Karpas-422 (cell line): ENCODE measurements around the gene ADGRD1. TPM values are rescaled to one million over a fixed set of nuclear protein-coding genes. Genes with fewer than 3 reads are reported as not detected.

ENCODE experiments used
- DNase-seq: peaks from one replicate; pipeline ENCODE4 v3.0.0-alpha.2; 2015
- H2AFZ ChIP-seq: fragments of 200-600 bp; sonication (generic); 2 replicates; pipeline ENCODE4 v1.6.1; 2014; ENCODE audit warnings: antibody characterized with exemption, low read length, mixed read lengths
- H3K27ac ChIP-seq: fragments of 200-600 bp; sonication (generic); 2 replicates; pipeline ENCODE4 v1.5.1; 2014; ENCODE audit warnings: mild to moderate bottlenecking, low read length, moderate library complexity
- H3K27me3 ChIP-seq: fragments of 200-600 bp; sonication (generic); 2 replicates; pipeline ENCODE4 v1.6.1; 2014; ENCODE audit warnings: low read length, mixed read lengths
- H3K36me3 ChIP-seq: fragments of 200-600 bp; sonication (generic); 2 replicates; pipeline ENCODE4 v1.6.1; 2014; ENCODE audit warnings: low read length, mixed read lengths; ENCODE audit not compliant: insufficient read depth
- H3K4me1 ChIP-seq: fragments of 200-600 bp; sonication (generic); 2 replicates; pipeline ENCODE4 v1.6.1; 2014; ENCODE audit warnings: mild to moderate bottlenecking, low read length, mixed read lengths
- H3K4me2 ChIP-seq: fragments of 200-600 bp; sonication (generic); 2 replicates; pipeline ENCODE4 v1.6.1; 2014; ENCODE audit warnings: low read length, low read depth, mild to moderate bottlenecking; ENCODE audit not compliant: poor library complexity, severe bottlenecking
- H3K4me3 ChIP-seq: fragments of 200-600 bp; sonication (generic); 2 replicates; pipeline ENCODE4 v1.5.1; 2014; ENCODE audit warnings: mild to moderate bottlenecking, antibody characterized with exemption, low read length, mixed read lengths
- H3K79me2 ChIP-seq: fragments of 200-600 bp; sonication (generic); 2 replicates; pipeline ENCODE4 v1.6.1; 2014; ENCODE audit warnings: mild to moderate bottlenecking, low read length, mixed read lengths
- H3K9ac ChIP-seq: fragments of 200-600 bp; sonication (generic); 2 replicates; pipeline ENCODE4 v1.6.0; 2014; ENCODE audit warnings: low read length
- H3K9me2 ChIP-seq: fragments of 200-600 bp; sonication (generic), shearing (Covaris generic); replicated peaks from 2 replicates; pipeline ENCODE4 v1.6.0; 2014; ENCODE audit warnings: mild to moderate bottlenecking, low read length, moderate library complexity; ENCODE audit not compliant: insufficient read depth
- H3K9me3 ChIP-seq: fragments of 300-700, 200-600 bp; sonication (generic); 2 replicates; pipeline ENCODE4 v1.6.1; 2014; ENCODE audit warnings: low read length, mixed read lengths
- H4K20me1 ChIP-seq: fragments of 200-600 bp; sonication (generic); 2 replicates; pipeline ENCODE4 v1.6.1; 2014; ENCODE audit warnings: mild to moderate bottlenecking, antibody characterized with exemption, low read length, low read depth; ENCODE audit not compliant: insufficient read depth
- total RNA-seq: library from RNA; depleted of rRNA; stranded (reverse); fragments of >200 nt; shearing (Covaris generic); gene quantifications from 2 replicates; pipeline ENCODE4 v1.2.3, GENCODE V29; 2014; ENCODE audit warnings: low replicate concordance

Gene ADGRD1
- total RNA-seq, 1 experiment from 2014 or later = not detected

DNA sequence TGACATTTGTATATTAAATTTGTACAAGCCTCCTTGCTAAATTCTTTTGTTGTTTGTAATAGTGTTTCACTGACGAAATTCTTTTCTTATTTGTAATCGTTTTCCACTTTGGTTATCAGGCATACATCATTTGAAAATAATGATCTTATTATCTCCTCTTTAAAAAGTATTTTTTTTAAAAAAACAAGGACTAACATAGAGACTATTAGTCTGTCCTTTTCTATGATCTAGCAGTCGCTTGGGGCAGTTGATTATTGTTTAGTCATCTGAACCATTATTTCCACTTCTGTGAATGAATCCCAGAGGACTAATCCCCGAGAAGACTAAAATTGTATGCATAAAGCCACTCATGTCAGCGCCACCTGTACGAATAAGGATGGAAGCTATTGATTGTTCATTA lies 11.5 kb downstream of the ADGRD1 start:
- H3K4me2 ChIP-seq = no peak overlapping the region
- H3K36me3 ChIP-seq = no peaks in the 10 kb centered on the region
- no peaks in the 10 kb centered on the region for H3K79me2 ChIP-seq
- H3K9me3 ChIP-seq = no peaks in the 10 kb centered on the region
- no peak overlapping the region for H3K9ac ChIP-seq
- no peak overlapping the region for H3K4me3 ChIP-seq
- H4K20me1 ChIP-seq = no peaks in the 10 kb centered on the region
- peaks cover 26% of the 10 kb centered on the region for H3K4me1 ChIP-seq
- H2AFZ ChIP-seq = no peak overlapping the region
- no peak for DNase-seq
- H3K27me3 ChIP-seq = no peaks in the 10 kb centered on the region
- H3K27ac ChIP-seq = no peak overlapping the region
- no peaks in the 10 kb centered on the region for H3K9me2 ChIP-seq

DNA sequence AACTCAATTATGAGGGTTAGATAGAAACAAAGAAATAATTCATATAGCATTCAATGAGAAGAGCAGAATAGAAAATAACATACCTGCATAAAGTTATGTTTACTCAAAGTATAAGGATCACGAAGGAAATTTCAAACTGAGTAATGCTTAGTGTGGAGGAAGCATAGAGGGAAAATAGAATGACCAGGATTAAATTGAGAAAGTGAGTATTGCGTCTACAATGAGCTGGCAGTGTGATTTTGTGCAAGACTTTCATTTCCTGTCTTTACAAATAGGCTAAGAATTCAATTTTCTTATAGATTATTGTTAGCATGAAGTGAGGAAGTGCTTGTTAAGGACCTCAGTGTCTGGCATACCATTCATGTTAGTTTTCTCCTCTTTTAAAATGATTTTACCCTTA lies 12.0 kb downstream of the ADGRD1 start:
- Histone ChIP-seq H3K4me3 (no peak overlapping the region), H4K20me1 (no peaks in the 10 kb centered on the region), H3K4me2 (no peak overlapping the region), H3K27ac (no peak overlapping the region), H2AFZ (no peak overlapping the region), H3K9me2 (no peaks in the 10 kb centered on the region), H3K36me3 (no peaks in the 10 kb centered on the region), H3K79me2 (no peaks in the 10 kb centered on the region), H3K9ac (no peak overlapping the region), H3K4me1 (peaks cover 30% of the 10 kb centered on the region), H3K9me3 (no peaks in the 10 kb centered on the region), H3K27me3 (no peaks in the 10 kb centered on the region)
- DNase-seq = no peak

GRCh38 chr12:130966443-130967030 lies 12.8 kb downstream of the ADGRD1 start:
- Histone ChIP-seq H3K4me2 (no peak overlapping the region), H3K27ac (no peak overlapping the region), H3K9me3 (no peaks in the 10 kb centered on the region), H3K36me3 (no peaks in the 10 kb centered on the region), H3K9ac (no peak overlapping the region), H3K9me2 (no peaks in the 10 kb centered on the region), H3K79me2 (no peaks in the 10 kb centered on the region), H4K20me1 (no peaks in the 10 kb centered on the region), H3K4me1 (peaks cover 33% of the 10 kb centered on the region), H3K4me3 (no peak overlapping the region), H2AFZ (no peak overlapping the region), H3K27me3 (no peaks in the 10 kb centered on the region)
- no peak for DNase-seq

GRCh38 chr12:130967636-130968035 lies 13.9 kb downstream of the ADGRD1 start:
- Histone ChIP-seq H3K9me2 (no peaks in the 10 kb centered on the region), H3K9me3 (no peaks in the 10 kb centered on the region), H2AFZ (no peak overlapping the region), H3K27ac (no peak overlapping the region), H3K4me2 (no peak overlapping the region), H3K27me3 (no peaks in the 10 kb centered on the region), H3K4me3 (no peak overlapping the region), H3K79me2 (no peaks in the 10 kb centered on the region), H4K20me1 (no peaks in the 10 kb centered on the region), H3K4me1 (peaks cover 33% of the 10 kb centered on the region), H3K9ac (no peak overlapping the region), H3K36me3 (no peaks in the 10 kb centered on the region)
- DNase-seq = no peak

DNA sequence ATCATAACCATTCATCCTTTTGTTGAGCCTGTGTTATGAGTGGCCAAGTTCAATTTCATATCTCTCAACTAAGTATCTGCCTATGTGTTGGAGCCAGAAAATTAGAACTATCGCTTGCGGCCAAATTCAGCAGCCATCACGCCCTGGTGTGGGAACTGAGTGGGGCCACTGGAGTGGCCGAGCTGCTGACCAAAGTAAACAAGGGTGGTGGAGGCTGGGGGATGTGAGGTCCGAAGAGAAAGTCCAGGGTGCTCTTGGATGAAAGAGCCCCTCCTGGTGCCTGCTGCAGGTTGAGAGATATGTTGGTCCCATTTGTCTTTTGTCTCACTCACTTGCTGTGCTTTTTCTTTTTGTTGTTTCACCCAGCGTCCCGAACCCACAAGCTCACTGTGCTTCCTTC lies 14.9 kb downstream of the ADGRD1 start:
- H3K4me3 ChIP-seq = no peak overlapping the region
- H3K4me1 ChIP-seq = peaks cover 33% of the 10 kb centered on the region
- H3K79me2 ChIP-seq = no peaks in the 10 kb centered on the region
- H3K4me2 ChIP-seq = no peak overlapping the region
- no peak for DNase-seq
- H3K9ac ChIP-seq = no peak overlapping the region
- no peaks in the 10 kb centered on the region for H3K9me3 ChIP-seq
- H3K27me3 ChIP-seq = no peaks in the 10 kb centered on the region
- no peak overlapping the region for H2AFZ ChIP-seq
- no peaks in the 10 kb centered on the region for H3K36me3 ChIP-seq
- H4K20me1 ChIP-seq = no peaks in the 10 kb centered on the region
- H3K27ac ChIP-seq = no peak overlapping the region
- no peaks in the 10 kb centered on the region for H3K9me2 ChIP-seq

DNA sequence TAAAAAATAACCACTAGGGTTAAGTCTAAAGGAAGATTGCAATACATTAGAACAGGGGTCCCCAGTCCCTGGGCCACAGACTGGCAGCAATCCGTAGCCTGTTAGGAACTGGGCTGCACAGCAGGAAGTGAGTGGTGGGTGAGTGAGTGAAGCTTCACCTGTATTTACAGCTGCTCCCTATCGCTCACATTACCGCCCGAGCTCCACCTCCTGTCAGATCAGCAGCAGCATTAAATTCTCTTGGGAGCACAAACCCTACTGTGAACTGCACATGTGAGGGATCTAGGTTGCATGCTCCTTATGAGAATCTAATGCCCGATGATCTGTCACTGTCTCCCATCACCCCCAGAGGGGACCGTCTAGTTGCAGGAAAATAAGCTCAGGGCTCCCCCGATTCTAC lies 15.5 kb downstream of the ADGRD1 start:
- Histone ChIP-seq H3K4me2 (no peak overlapping the region), H3K27ac (no peak overlapping the region), H2AFZ (no peak overlapping the region), H3K79me2 (no peaks in the 10 kb centered on the region), H4K20me1 (no peaks in the 10 kb centered on the region), H3K36me3 (no peaks in the 10 kb centered on the region), H3K9me2 (no peaks in the 10 kb centered on the region), H3K27me3 (no peaks in the 10 kb centered on the region), H3K4me1 (peaks cover 33% of the 10 kb centered on the region), H3K4me3 (no peak overlapping the region), H3K9ac (no peak overlapping the region), H3K9me3 (no peaks in the 10 kb centered on the region)
- DNase-seq = peak; percentile 58

- Histone ChIP-seq H3K4me1 (peaks cover 32% of the 10 kb centered on the region), H3K9ac (no peak overlapping the region), H3K9me2 (no peaks in the 10 kb centered on the region), H2AFZ (no peak overlapping the region), H3K36me3 (no peaks in the 10 kb centered on the region), H3K4me3 (0 out of 2 replicates have a peak overlapping the region, but pooled peaks have one; percentile 32), H3K4me2 (peak overlapping the region; percentile 63), H3K27me3 (no peaks in the 10 kb centered on the region), H3K79me2 (no peaks in the 10 kb centered on the region), H3K27ac (no peak overlapping the region), H4K20me1 (no peaks in the 10 kb centered on the region), H3K9me3 (no peaks in the 10 kb centered on the region)
- DNase-seq = peak; percentile 47
These were observed 16.6 kb downstream of the ADGRD1 start for GRCh38 chr12:130970165-130970907.

GRCh38 chr12:130970908-130971233 lies 17.2 kb downstream of the ADGRD1 start:
- no peaks in the 10 kb centered on the region for H3K36me3 ChIP-seq
- DNase-seq = no peak
- no peaks in the 10 kb centered on the region for H3K79me2 ChIP-seq
- H3K9ac ChIP-seq = no peak overlapping the region
- 0 out of 2 replicates have a peak overlapping the region, but pooled peaks have one; percentile 32 for H3K4me3 ChIP-seq
- peak overlapping the region; percentile 63 for H3K4me2 ChIP-seq
- H3K4me1 ChIP-seq = peaks cover 26% of the 10 kb centered on the region
- no peaks in the 10 kb centered on the region for H3K9me3 ChIP-seq
- no peak overlapping the region for H3K27ac ChIP-seq
- H2AFZ ChIP-seq = no peak overlapping the region
- no peaks in the 10 kb centered on the region for H4K20me1 ChIP-seq
- H3K9me2 ChIP-seq = no peaks in the 10 kb centered on the region
- no peaks in the 10 kb centered on the region for H3K27me3 ChIP-seq
